Measurements from ENCODE around the gene PM20D1.

Gene PM20D1

GRCh38 chr1:205792481-205792881, 57.5 kb downstream of the PM20D1 start:
- no peaks in the 10 kb centered on the region for H3K4me1 ChIP-seq (ENCODE audit: insufficient read depth, poor library complexity, severe bottlenecking)
- no peak for ATAC-seq (ENCODE audit: low read depth)
- H3K36me3 ChIP-seq (ENCODE audit: low read depth), result peaks cover 17% of the 10 kb centered on the region
- H3K27ac ChIP-seq (ENCODE audit: poor library complexity, severe bottlenecking), result no peak overlapping the region
- no peaks in the 10 kb centered on the region for H3K27me3 ChIP-seq (ENCODE audit: insufficient read depth, poor library complexity, severe bottlenecking)
- DNase-seq (ENCODE audit: low spot score), result no peak
- no peak for TF ChIP-seq CTCF (IDR thresholded peaks at IDR 0.05; ENCODE audit: poor library complexity, severe bottlenecking)
- no peak overlapping the region for H3K4me3 ChIP-seq (ENCODE audit: severe bottlenecking)
- H3K9me3 ChIP-seq (ENCODE audit: severe bottlenecking), result no peaks in the 10 kb centered on the region

DNA sequence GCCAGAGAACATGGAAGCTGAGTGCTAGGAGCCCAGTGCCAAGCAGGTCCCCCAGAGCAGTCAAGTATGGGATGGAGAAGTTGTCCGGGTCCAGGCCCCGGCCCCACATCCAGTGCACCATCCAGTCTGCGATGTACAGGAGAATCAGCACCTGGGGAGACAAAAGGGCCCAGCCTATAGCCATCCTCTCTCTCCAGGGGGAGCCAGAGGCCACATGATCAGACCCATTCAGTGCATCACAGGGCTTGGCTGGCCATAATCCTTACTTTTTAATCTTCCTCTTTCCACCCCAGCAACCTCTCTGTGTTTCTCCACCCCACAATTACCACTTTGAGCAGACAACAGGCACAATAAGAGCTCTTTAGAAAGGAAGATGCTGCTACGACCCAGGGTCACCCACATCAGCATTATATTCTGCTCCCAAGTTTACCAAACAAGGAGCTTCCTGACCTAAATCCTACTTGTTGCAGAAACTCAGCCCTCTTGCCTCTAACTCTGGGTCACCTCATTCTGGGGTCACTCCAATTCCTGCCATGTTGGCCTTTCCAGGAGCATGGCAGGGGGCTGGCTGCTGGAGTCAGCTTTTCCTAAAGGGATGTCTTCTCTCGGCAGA, 58.3 kb downstream of the PM20D1 start:
- Histone ChIP-seq H3K27me3 (ENCODE audit: insufficient read depth, poor library complexity, severe bottlenecking) (no peaks in the 10 kb centered on the region), H3K4me1 (ENCODE audit: insufficient read depth, poor library complexity, severe bottlenecking) (no peaks in the 10 kb centered on the region), H3K4me3 (ENCODE audit: severe bottlenecking) (no peak overlapping the region), H3K9me3 (ENCODE audit: severe bottlenecking) (no peaks in the 10 kb centered on the region), H3K27ac (ENCODE audit: poor library complexity, severe bottlenecking) (no peak overlapping the region), H3K36me3 (ENCODE audit: low read depth) (peaks cover 17% of the 10 kb centered on the region)
- peak; percentile 95 for ATAC-seq (ENCODE audit: low read depth)
- no peak for DNase-seq (ENCODE audit: low spot score)
- peak; percentile 80 for TF ChIP-seq CTCF (IDR thresholded peaks at IDR 0.05; ENCODE audit: poor library complexity, severe bottlenecking)

GRCh38 chr1:205787287-205787916, 62.5 kb downstream of the PM20D1 start:
- TF ChIP-seq CTCF (IDR thresholded peaks at IDR 0.05; ENCODE audit: poor library complexity, severe bottlenecking), result no peak

GRCh38 chr1:205786601-205787000, 63.3 kb downstream of the PM20D1 start:
- DNase-seq (ENCODE audit: low spot score) (no peak), ATAC-seq (ENCODE audit: low read depth) (no peak)
- Histone ChIP-seq H3K36me3 (ENCODE audit: low read depth) (0 out of 2 replicates have a peak, but pooled peaks cover 5% of the 10 kb centered on the region), H3K4me3 (ENCODE audit: severe bottlenecking) (no peak overlapping the region), H3K9me3 (ENCODE audit: severe bottlenecking) (no peaks in the 10 kb centered on the region), H3K27ac (ENCODE audit: poor library complexity, severe bottlenecking) (no peak overlapping the region), H3K4me1 (ENCODE audit: insufficient read depth, poor library complexity, severe bottlenecking) (no peaks in the 10 kb centered on the region), H3K27me3 (ENCODE audit: insufficient read depth, poor library complexity, severe bottlenecking) (no peaks in the 10 kb centered on the region)
- no peak for TF ChIP-seq CTCF (IDR thresholded peaks at IDR 0.05; ENCODE audit: poor library complexity, severe bottlenecking)

More at GRCh38 chr1:205787287-205787916, 62.5 kb downstream of the PM20D1 start:
- H3K27ac ChIP-seq (ENCODE audit: poor library complexity, severe bottlenecking), result no peak overlapping the region
- H3K27me3 ChIP-seq (ENCODE audit: insufficient read depth, poor library complexity, severe bottlenecking), result no peaks in the 10 kb centered on the region
- DNase-seq (ENCODE audit: low spot score) (no peak), ATAC-seq (ENCODE audit: low read depth) (no peak)
- no peaks in the 10 kb centered on the region for H3K9me3 ChIP-seq (ENCODE audit: severe bottlenecking)
- no peaks in the 10 kb centered on the region for H3K4me1 ChIP-seq (ENCODE audit: insufficient read depth, poor library complexity, severe bottlenecking)
- H3K4me3 ChIP-seq (ENCODE audit: severe bottlenecking), result no peak overlapping the region
- H3K36me3 ChIP-seq (ENCODE audit: low read depth), result peaks cover 9% of the 10 kb centered on the region; the same call in 1 of the 2 replicates

- ATAC-seq (ENCODE audit: low read depth), result no peak
- DNase-seq (ENCODE audit: low spot score), result no peak
- no peak overlapping the region for H3K4me3 ChIP-seq (ENCODE audit: severe bottlenecking)
- H3K27ac ChIP-seq (ENCODE audit: poor library complexity, severe bottlenecking), result no peak overlapping the region
- no peaks in the 10 kb centered on the region for H3K36me3 ChIP-seq (ENCODE audit: low read depth)
- no peaks in the 10 kb centered on the region for H3K4me1 ChIP-seq (ENCODE audit: insufficient read depth, poor library complexity, severe bottlenecking)
- no peaks in the 10 kb centered on the region for H3K9me3 ChIP-seq (ENCODE audit: severe bottlenecking)
- TF ChIP-seq CTCF (IDR thresholded peaks at IDR 0.05; ENCODE audit: poor library complexity, severe bottlenecking), result no peak
- H3K27me3 ChIP-seq (ENCODE audit: insufficient read depth, poor library complexity, severe bottlenecking), result no peaks in the 10 kb centered on the region
Measured at GRCh38 chr1:205785446-205785845, 64.5 kb downstream of the PM20D1 start.
